ENCODE results near the gene MORN1.

MORN1 gene

DNA sequence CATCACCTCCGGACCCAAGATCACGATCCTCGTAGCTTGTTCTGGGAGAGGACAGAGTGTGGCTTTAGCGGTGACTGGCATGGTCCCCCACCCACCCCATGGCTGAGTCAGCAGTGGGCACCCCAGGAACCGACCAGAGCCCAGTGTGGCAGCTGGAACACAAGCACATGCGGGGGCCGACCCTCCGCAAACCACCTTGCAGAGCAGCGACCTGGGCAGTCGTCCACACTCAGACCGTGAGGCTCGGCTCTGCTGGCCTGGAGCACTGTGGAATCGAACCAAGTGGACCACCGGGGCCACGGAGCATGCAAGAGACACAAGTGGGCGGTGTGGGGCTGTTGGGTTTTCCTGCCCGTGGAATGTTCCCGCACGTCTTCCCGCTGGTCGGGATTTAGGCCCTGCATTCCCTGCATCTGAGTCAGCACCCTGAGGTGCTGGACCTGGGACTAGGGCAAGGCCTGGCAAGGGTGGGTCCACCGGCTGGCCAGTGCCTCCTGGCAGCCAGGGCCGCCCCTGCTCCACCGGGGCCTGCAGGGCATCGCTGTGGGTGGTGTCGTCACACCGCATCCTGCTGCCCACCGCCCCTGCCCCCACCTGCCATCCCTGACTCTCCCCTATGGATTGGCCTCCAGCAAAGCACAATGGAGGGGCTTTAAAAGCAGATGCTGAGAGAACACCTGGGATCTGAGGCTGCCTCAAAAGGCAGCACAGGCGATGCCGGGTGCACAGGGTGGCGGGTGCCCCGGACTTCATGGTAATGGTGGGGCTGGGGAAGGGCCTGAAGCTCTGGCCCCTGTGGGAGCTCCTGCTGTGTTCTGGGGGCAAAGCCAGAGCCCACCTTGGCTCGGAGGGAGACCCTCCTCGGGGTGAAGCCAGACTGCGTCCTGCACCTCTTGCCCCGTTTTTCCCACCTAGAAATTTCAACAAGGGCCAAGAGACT lies 18.5 kb downstream of the MORN1 start:
- no peak for DNase-seq

DNA sequence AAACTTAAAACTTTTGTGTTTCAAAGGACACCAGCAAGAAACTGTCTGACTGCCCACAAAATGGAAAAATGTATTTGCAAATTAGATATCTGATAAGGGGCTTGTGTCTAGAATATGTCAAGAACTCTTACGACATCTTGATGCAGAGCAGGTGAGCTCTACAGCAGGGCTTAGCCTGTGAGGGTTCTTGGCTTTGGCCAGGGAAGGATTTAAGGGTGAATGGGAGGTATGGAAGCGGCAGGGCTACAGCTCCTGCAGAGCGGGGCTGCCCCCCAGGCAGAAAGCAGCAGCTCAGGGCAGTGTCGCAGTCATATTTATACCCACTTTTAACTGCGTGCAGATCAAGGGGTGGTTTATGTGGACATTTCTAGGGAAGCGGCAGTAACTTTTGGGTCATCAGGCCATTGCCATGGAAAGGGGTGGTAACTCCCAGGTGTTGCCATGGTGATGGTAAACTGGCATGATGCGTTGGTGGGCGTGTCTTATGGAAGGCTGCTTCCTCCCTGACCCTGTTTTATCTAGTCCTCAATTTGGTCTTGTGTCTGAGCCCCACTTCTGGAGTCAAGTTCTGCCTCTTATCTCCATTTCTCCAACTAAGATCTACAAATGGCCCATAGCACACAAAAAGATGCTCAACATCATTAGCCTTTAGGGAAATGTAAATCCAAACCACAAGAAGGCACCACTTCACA lies 23.2 kb downstream of the MORN1 start:
- DNase-seq, result no peak

DNA sequence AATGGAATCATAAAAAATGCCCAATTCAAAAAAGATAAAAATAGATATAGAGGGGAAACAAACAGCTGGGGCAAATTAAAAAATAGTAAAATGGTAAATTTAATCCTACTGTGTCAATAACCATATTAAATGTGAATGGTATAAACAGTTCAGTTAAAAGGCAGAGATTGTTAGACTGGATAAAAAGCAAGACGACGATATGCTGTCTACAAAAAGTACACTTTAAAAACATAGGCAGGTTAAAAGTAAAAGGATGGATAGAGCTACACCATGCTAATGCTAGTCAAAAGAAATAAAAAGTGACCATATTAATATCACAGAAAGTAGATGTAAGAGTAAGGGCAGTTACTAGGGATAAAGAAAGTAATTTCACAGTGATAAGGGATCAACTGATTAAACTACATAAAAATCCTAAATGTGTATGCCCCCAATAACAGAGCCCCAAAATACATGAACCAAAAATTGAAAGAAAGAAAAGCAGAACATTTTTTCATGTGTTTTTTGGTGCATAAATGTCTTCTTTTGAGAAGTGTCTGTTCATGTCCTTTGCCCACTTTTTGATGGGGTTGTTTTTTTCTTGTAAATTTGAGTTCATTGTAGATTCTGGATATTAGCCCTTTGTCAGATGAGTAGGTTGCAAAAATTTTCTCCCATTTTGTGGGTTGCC lies 27.4 kb downstream of the MORN1 start:
- DNase-seq, result no peak

DNA sequence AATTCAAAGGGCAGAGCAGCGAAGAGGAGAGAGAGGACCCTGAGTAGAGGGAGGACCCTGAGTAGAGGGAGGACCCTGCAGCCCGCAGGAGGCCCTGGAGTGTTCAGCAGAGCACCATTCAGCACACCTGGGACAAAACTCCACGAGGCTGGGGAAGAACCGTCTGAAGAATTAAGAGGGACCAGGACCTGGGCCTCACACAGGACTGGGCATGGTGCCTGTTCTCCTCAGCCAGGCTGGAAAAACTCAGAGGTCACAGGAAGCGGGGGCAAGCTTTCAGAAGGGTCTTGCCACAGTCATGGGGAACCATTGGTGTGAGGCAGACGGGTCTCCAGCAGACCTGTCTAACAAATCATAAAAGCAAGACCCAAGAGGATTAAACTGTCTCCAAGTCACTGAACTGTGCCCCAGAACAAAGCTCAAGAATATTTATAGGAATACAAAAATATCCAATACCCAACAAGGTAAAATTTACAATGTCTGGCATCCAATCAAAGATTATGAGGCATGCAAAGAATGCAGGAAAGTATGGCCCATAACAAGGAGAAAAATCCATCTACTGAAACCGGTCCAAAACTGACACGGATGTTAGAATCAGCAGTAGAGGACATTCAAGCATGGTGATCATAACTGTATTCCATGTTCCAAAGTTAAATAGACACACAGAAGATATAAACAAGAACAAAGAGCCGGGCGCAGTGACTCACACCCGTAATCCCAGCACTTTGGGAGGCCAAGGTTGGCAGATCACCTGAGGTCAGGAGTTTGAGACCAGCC lies 30.6 kb downstream of the MORN1 start:
- no peak for DNase-seq

DNA sequence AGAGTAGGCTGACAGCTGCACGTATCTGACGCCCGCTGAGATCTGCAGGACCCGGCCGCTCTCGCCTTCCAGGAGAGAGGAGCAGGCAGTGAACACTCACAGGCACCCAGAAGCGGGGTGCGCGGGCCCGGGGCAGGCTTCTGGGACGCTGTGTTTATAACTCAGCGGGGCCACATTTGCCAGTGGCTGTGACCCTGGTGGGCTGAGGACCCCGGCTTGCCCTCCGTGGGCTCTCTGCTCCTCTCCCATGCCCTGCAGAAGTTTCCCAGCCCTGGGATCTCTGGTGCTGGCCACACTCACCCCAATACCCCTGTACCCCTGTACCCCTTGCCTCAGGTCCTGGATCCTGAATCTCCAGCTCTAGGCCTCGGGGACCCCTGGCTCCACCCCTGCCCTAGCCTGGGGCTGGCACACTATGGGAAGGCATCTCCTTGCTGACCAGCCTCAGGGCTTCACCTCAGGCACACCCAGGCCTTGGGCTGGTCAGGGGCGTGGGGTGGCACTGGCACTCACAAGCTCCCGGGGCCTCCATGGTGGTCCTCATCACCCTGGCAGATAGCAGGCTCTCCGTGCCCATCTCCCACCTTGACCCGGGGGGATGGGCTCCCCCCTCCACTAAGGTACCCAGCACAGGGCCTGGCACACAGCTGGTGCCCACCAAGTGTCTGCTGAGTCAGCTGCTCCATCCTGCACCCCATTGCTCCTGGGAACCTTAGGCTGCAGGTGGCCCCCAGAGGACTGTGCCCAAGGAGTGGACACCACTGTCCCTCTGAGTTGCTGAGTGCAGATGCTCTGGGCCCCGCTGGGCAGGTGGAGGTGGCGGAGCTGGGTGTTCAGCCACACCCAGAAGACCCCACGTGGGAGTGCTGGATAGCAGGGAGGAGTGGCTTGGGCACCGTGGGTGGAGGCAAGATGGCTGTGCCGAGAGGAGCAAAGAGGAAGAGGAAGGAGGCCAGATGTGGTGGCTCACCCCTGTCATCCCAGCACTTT lies 32.4 kb downstream of the MORN1 start:
- no peak for DNase-seq

- DNase-seq, result no peak
These were observed 33.3 kb downstream of the MORN1 start for GRCh38 chr1:2358072-2358471.

DNA sequence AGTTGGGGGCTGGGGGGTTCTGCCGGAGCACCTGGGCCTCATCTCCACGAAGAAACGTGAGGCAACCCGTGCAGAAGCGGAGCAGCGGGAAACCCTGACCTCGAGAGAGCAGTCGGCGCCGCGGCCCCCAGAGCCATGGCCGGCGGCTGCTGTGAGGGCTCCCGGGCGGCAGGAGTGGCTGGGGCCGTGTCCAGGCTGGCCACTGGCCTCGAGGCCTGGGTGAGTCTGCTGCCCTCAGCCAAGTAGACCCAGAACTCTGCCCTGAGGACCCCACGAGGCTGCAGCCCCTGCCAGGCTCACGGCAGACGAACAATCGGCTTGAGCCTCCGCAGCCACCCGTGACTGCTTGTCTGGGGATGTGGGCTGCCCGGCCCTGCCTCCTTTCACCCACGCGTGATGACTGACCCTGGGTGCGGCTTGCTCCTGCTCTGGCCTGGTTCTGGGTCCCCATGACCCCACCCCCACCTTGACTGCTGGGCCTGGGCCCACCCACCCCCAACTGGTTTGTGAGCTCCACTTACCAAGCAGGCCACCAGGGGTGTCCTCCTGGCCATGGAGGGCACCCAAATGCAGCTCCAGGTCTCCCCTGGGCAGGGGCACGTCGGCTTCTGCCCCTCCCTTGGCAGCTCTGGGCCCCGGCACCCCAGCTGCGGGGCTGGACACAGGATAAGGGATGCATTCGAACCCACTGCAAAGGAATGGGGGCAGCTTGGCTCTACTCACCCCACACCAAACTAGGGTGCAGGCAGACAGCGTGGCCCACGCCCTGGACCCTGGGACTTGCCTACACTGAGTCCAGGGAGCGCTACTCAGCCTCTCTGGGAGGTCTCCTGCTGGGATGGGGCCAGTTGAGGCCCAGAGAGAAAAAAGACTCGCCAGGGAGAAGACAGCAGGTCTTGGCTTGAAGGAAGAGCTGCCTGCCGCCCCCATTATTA lies 34.2 kb downstream of the MORN1 start:
- DNase-seq, result no peak

GRCh38 chr1:2356401-2356800 lies 35.0 kb downstream of the MORN1 start:
- no peak for DNase-seq

- DNase-seq, result no peak
These were observed 35.7 kb downstream of the MORN1 start for GRCh38 chr1:2355373-2356261.

DNA sequence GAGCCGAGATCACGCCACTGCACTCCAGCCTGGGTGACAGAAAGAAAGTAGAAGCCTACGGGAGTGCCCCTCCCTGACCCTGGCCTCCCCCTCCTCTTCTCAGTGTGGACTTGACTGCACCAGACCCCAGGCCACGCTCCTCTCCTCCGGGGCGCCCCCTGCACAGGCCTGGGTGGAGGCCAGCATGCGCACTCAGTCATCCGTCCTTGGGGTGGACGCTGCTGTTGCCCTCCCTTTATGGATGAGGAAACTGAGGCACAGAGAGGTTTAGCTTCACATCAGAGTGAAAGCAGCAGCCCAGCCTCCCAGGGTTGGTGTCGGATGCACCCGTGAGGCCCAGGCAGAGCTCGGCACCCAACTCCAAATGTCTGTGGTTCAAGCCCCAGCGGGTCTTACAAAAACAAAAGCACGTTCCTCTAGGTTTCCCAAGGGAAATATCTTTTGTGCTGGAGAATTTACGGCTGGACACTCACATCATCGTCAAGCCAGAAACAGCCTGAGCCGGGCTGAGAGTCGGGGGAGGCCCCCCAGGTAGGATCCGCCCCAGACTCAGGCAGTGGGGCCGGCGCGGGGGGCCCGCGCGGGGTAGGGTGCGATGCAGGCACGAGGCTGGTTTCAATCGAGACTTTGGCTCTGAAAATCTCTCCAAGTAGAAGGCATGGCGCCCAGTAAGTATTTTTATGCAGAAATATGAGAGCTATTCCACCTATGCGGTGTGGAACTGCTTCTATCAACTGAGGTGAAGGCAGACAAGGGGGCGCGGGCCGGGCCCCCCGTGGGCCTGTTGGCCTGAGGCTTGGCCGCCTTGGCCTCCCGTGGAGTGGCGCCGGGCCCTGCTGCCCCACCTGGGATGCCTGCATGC lies 36.6 kb downstream of the MORN1 start:
- no peak for DNase-seq

DNA sequence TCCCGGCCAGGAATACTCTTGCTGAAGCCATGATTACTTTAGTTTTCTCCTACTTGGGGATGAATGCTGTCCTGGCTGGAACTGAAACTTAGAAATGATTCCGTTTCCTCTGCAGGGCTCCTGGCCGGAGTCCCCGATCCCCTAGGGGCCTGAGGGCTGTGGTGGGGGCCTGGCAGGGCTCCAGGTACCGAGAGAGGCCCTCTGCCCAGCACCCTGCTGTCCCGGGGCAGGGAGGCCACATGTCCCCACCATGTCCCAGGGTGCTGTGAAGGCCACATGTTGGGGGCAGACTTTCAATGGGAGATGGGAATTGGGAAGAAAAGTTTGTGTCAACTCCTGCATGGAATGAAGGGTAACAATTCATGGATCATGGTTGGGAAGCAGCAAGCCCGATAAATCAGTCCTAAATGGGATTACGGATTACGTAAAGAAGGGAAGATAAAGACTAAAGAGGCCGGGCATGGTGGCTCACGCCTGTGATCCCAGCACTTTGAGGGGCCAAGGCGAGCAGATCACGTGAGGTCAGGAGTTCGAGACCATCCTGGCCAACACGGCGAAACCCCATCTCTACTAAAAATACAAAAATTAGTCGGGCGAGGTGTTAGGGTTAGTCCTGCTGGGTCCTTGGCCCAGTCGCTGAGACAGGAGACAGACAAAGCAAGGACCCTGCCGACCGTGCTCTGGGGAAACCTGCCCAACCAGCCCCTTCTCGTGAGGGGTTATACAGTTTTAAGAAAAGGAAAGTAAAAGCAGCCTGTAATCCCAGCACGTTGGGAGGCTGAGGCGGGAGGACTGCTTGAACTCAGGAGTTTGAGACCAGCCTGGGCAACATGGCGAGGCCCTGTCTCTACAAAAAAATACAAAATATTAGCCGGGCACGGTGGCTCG lies 37.6 kb downstream of the MORN1 start:
- no peak for DNase-seq

DNA sequence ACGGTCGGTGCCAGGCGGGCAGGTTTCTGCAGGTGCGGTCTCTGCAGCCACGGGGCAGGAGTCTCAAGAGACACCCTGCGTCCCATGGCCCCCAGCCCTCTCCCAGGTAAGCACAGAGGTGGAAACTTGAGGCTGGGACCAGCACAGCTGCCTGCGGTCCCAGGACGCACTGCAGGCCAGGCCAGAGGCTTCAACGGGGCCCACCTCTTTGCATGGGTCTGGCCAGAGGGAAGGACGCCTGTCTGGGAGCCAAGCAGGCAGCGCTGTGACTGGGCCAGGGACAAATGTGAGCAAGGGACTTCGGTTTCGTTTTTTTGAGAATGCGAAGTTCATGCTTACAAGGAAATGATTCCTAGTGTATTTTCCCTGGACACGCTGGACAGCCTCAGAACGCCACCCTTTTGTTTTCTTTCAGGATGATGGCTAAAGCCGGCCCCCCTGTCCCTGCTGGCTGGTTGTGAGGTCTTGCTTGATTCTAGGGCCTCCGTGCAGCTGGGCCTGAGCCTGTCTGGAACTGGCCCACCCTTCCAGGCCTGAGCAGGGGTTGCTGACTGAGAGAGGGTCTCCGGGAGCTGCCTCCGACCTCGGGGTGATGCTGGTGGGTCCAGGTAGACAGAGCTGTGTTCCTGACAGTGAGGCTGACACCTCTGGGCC lies 38.3 kb downstream of the MORN1 start:
- DNase-seq, result no peak

- DNase-seq, result no peak
These were observed 38.9 kb downstream of the MORN1 start for GRCh38 chr1:2352341-2352896.

DNA sequence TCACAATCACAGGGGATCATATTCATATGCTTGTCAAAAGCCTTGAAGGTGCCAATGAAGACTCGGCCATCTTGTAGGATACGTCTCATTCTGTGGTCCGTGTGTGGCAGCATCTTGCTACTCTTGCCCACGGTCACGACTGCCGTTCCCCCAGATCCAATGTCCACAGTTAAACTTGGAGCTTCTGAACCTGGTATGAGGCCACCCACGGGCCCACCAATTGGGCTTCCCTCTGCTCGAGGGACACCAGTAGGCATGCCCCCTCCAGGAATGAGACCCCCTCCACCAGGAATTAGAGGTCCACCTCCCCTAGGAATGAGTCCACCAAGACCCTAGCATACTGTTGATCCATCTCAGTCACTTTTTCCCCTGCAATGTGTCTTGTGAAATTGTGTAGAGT lies 39.6 kb downstream of the MORN1 start:
- DNase-seq, result no peak

GRCh38 chr1:2350911-2351655 lies 40.3 kb downstream of the MORN1 start:
- no peak for DNase-seq

- no peak for DNase-seq
These were observed 40.9 kb downstream of the MORN1 start for GRCh38 chr1:2350501-2350900.
